ENCODE measurements around the gene NRP2.

DNA sequence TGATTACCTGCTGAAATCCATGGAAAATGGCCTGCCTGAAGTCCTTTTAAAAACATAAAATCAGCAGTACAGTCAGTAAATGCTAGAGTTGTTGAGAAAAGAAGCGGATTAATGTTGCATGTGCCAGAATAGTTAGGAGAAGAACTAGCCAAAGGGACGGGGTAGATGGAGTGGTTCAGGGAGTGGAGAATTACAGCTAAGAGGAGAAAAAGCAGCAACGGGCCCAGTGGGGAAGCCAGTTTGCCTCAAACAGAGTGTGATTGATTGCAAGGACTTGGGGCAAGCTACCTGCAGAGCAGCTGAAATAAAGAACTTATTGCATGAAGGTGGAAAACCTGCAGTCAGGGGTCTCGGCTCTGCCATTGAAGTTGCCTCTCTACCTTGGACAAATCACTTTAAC, 79.1 kb downstream of the NRP2 start:
- TF ChIP-seq POLR2A (IDR thresholded peaks at IDR 0.05; ENCODE audit: low read length) (no peak), GATA1 (IDR thresholded peaks at IDR 0.05; ENCODE audit: low read depth, low read length) (no peak)

Data from erythroblast (primary cell).